GM19463 (cell line): ENCODE data around the gene DHTKD1.
"Not testable (repeated sequence)": the region's sequence is repeated elsewhere in the genome, so short reads cannot be mapped to it uniquely, and the experiment has no call there.

ENCODE experiments used
- ATAC-seq: cut with Tn5 transposase; IDR thresholded peaks from one replicate; pipeline ENCODE4 v1.9.1; 2021; ENCODE audit warnings: mild to moderate bottlenecking, moderate library complexity; ENCODE audit not compliant: unreplicated experiment

DHTKD1 gene

DNA sequence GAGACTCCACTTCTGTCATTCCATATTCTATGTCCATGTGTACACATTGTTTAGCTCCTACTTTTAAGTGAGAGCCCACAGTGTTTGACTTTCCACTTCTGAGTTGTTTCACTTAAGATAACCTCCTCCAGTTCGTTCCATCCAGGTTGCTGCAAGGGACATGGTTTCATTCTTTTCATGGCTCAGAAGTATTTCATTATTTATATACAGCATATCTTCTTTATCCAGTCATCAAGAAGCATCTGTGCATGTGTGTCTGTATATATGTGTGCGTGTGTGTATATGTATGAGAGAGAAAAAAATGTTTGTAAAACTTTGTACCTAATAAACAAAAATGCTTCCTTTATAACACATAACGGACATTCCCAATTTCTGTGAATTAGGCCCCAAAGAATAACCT lies 66.9 kb downstream of the DHTKD1 start:
- no peak for ATAC-seq

DNA sequence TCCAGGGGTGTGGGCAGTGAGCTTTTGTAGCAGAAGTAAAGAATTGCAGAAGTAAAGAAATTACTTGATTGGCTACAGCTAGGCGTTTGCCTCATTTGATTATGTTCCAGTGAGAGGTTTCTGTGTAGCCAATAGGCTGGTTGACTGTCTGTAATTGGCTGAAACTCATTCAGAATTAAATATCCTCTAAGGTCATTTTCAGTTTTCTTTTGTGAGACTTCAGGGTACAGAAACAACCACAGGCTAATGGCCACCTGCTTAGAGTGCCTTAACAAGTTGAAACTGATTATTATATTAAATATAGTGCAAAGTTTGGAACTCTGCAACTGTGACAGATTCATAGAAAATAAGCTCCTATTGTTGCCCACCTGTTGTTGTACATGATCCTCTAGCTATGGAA lies 71.3 kb downstream of the DHTKD1 start:
- no peak for ATAC-seq

DNA sequence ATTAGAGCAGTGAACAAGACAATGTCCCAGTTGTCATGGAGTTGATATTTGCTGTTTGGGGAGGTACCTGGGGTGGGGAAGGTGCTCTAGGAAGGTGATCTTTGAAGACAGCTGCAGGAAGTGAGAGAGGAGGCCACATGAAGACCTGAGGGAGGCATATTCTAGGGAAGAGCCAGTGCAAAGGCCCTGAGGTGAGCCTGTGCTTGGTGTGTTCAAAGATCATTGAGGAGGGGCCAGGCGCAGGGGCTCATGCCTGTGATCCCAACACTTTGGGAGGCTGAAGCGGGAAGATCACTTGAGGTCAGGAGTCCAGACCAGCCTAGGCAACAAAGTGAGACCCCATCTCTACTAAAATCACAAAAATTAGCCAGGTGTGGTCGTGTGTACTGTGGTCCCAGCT lies 75.8 kb downstream of the DHTKD1 start:
- ATAC-seq, result no peak

GRCh38 chr10:12150163-12150562 lies 81.4 kb downstream of the DHTKD1 start:
- ATAC-seq, result no peak

DNA sequence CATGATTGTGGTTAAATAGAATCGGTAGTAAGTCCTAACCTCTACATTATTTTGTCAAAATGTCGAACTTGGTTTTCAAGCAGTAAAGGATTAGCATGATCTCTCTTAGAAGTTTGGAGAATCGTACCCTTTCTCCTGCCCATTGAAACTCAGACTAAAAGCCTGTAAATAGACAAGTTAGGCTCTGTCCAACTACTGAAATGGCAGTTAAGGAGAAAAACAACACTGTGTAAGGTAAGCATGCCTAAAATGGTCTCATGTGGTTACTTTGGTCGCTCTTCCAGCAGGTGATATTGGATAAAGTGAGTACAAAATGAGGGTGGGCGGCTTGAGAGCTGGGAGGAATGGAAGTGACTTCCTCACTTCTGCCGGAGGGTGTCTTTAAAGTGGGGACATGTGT lies 85.8 kb downstream of the DHTKD1 start:
- ATAC-seq, result no peak

DNA sequence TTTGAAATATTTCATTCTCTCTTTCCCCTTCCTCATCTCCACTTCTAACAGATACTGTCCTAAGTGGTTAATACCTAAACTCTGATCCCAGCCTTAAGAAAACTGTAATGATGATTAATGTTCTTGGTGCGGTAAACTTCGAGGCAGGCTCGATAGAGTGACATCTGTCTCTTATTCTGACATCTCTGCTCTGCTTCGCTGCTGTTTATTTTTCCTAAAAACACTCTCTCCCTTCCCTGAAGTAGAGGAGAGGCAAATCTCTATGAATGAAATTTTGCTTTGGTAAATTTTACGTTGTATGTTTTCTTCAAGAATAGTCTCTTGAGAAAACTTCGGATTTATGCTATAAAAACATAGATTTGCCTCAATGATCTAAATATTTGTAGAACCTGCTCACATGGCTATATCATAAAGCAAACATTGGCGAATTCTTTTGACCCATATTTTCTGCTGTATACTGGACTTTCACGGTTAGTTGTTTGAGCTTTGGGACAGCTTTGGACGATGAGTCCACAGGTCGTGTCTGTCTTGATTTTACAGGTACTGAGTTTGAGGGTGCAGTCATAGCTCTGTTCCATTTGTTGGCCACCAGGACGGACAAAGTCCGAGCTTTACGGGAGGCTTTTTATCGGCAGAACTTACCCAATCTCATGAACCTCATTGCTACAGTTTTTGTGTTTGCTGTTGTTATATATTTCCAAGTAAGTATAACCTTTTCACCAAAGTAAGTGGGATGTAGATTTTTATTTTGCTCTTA lies 87.8 kb downstream of the DHTKD1 start:
- ATAC-seq, result no peak

DNA sequence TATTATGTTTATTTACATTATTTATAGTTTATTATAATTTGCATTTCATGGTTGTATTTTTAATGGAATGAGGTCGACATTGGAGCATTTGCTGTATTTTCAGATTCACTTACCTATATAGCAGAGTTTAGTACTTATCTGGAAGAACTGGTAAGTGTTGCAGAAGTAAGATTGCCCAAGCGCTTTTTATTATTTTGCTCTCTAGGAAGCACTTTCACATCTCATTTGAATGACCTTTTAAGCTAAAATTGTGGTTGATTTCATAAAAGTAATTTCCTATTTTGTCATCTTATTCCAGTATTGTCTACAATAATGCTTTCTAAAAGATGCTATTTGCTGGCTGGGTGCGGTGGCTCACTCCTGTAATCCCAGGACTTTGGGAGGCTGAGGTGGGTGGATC lies 89.4 kb downstream of the DHTKD1 start:
- no peak for ATAC-seq

- ATAC-seq, result no peak
These were observed 91.9 kb downstream of the DHTKD1 start for GRCh38 chr10:12160664-12161063.

DNA sequence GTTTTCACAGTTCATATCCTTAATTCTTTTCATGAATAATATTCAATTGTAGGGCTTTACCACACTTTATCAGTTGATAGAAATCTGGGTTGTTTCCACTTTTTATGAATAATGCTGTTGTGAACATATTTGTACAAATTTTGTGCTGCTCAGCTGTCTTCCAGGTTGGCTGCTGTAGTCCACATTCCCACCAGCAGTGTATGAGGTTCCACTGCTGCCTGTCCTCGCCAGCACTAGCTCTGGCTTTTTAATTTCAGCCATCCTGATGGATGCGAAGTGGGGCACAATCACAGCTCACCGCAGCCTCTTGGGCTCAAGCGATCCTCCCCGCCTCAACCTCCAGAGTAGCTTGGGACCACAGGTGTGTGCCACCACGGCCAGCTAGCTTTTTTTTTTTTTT lies 94.2 kb downstream of the DHTKD1 start:
- ATAC-seq, result no peak

DNA sequence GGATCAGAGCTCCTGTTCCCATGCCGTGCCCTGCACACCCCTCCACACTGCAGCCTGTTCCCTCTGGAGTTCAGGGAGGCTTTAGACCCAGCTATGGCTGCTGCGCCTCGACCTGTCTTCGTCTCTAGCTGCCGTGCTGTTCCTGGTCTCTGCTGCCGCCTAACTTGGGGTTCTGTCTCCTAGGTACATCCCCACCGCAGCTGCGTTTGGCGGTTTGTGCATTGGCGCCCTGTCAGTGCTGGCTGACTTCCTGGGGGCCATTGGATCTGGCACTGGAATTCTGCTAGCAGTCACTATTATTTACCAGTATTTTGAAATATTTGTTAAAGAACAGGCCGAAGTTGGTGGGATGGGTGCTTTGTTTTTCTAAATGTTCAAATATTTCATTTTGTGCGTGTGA lies 95.3 kb downstream of the DHTKD1 start:
- no peak for ATAC-seq

DNA sequence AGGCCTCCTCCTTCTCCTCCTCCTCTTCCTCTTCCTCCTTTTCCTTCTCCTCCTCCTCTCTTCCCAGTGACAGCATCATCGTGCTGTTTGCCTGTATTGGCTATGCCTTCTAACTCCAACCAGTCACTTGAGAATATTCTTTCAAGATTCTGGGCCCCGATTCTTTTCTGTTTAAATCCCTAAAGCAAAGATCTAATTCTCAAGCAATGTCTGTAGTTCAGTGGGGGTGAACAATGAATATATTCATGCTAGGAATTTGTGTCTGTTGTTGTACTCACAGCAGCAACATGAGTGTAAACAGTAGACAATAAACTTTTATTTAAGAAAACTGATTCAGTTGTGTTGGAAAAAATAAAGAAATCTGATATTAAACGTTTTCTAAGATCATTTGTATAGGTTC lies 96.3 kb downstream of the DHTKD1 start:
- no peak for ATAC-seq

DNA sequence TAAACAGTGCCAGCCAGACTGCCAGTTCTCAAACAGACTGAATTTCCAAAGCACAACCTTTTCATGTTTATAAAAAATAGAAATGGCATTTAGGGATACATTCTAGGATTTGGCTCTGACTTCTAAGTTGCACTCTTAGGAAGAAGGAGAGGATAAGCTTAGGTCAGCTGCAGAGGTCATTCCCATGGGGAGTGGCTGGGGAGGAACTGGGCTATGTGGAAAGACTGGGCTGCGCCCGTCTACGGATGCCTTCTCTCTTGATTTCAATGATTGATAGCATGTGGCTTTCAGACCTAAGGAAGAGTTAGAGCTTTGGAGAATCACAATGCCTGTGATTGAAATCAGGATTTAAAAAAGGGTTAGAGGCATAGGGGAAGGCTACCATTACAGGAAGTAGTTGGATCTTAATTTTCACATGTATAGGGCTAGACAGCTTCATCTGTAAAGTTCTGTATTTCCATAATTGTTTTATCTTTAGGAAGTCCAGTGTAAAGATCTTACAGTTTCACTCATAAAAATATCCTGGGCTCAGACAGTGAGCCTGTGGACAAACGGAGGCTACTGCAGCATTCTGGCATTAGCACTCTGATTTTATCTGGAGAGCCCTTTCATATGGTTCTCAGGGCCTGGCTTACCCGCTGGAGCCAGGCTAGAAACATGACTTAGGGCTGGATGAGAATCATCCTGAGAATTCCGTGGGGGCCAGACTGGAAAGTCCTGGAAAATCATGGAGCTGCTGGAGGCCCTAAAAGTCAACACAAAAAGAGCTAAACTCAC lies 97.4 kb downstream of the DHTKD1 start:
- no peak for ATAC-seq

DNA sequence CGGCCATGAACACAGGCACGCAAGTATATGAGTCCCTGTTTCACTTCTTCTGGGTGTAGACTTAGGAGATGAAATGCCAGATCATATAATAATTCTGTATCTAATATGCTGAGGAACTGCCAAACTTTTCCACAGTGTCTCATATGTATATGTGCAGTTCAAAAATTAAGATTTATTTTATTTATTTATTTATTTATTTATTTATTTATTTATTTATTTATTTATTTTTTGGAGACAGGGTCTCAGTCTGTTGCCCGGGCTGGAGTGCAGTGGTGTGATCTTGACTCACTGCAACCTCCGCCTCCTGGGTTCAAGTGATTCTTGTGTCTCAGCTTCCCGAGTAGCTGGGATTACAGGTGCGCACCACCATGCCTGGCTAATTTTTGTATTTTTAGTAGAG lies 102.8 kb downstream of the DHTKD1 start:
- not testable (repeated sequence) for ATAC-seq
